HAP-1 (cell line): ENCODE measurements around the gene TEX264.
"Not testable (repeated sequence)": the region's sequence is repeated elsewhere in the genome, so short reads cannot be mapped to it uniquely, and the experiment has no call there.

Experiments used
- DNase-seq, 2 experiments: peaks; one replicate each; pipeline ENCODE4 v3.0.0-alpha.2; 2016 to 2020; ENCODE audit warnings: low spot score in 2 of 2
- H3K27me3 ChIP-seq: fragments of 250-450 bp; sonication (Bioruptor Pico); 2 replicates; pipeline ENCODE4 v1.5.1; 2020; ENCODE audit warnings: low read depth, mild to moderate bottlenecking, moderate library complexity
- H3K36me3 ChIP-seq: fragments of 250-450 bp; sonication (Bioruptor Pico); replicated peaks from 2 replicates; pipeline ENCODE4 v1.5.1; 2020; ENCODE audit warnings: mild to moderate bottlenecking
- H3K4me1 ChIP-seq: fragments of 250-450 bp; sonication (Bioruptor Pico); 2 replicates; pipeline ENCODE4 v1.5.1; 2020; ENCODE audit warnings: mild to moderate bottlenecking
- H3K4me3 ChIP-seq: fragments of 250-450 bp; sonication (Bioruptor Pico); 2 replicates; pipeline ENCODE4 v1.5.1; 2020; ENCODE audit warnings: mild to moderate bottlenecking, moderate library complexity
- H3K9me3 ChIP-seq: fragments of 250-450 bp; sonication (Bioruptor Pico); 2 replicates; pipeline ENCODE4 v1.5.1; 2020; ENCODE audit warnings: mild to moderate bottlenecking, moderate library complexity
- in situ Hi-C: fragments of 300-500 bp; cut with MboI; formaldehyde crosslinking; loops from 3 replicates; pipeline ENCODE4 v1.14.3; 2020; ENCODE audit warnings: low sequenced_read_pairs, inconsistent platforms, mixed read lengths

The TEX264 gene, protein sequence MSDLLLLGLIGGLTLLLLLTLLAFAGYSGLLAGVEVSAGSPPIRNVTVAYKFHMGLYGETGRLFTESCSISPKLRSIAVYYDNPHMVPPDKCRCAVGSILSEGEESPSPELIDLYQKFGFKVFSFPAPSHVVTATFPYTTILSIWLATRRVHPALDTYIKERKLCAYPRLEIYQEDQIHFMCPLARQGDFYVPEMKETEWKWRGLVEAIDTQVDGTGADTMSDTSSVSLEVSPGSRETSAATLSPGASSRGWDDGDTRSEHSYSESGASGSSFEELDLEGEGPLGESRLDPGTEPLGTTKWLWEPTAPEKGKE

DNA sequence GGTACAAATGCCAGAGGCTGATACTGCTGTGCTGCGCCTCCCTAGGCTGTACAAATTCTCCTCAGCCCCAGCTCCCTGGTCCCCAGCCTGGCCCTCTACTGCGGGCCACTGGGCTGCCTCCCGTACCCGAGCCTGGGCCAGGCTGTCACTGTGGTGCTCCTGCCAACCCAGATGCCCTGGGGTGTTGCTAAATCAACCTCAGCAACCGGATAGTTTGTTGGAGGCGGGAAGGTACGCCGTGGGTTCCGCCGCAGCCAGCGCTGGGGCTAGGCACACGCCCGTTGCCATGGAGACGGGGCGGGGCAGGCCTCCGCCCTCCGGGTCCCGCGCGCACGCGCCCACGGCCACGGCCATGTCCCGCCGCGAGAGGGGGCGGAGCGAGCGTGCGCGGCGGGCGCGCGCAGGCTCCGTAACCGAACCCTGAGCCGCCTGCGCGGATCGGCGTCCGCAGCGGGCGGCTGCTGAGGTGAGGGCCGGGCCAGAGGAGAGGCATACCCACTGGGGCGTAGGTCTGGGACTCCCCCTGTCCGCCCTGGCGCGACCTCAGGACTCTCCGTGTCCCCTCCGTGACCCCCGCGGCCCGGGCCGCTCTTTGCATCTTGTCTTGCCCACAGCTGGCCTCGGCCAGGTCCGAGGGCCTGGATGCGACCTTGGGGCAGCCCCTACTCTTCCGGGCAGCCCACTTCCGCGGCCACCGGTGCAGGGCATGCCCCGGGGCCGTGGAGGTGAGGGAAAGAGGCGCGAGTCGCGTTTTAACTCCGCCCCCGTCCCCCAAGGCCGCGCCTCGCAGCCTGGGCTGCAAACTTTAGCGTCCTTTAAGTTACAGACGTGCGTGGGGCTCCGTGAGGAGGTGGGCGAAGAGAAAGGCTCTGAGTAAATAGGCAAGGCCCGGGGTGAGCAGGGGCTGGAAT lies at the start of gene TEX264:
TSS of gene TEX264 (plus strand) at position 430 of the 911 bp plus-strand sequence. CDS start 3,053 bp downstream, outside the sequence.
- H3K27me3 ChIP-seq, result no peaks in the 10 kb centered on the region
- peak; percentile 58 to 89 for DNase-seq
- in situ Hi-C loops, result no loop called here
- H3K36me3 ChIP-seq, result peaks cover 2% of the 10 kb centered on the region; the same call in 1 of the 2 replicates
- peak within 1 kb of the TSS; percentile 84 for H3K4me3 ChIP-seq
- H3K9me3 ChIP-seq, result no peaks in the 10 kb centered on the region
- H3K4me1 ChIP-seq, result peaks cover 14% of the 10 kb centered on the region

GRCh38 chr3:51622413-51622812 lies 48.6 kb upstream of the TEX264 start:
- in situ Hi-C loops, result no loop called here
- no peaks in the 10 kb centered on the region for H3K9me3 ChIP-seq
- no peaks in the 10 kb centered on the region; the same call in 1 of the 2 replicates for H3K36me3 ChIP-seq
- peaks cover 9% of the 10 kb centered on the region for H3K4me1 ChIP-seq
- H3K4me3 ChIP-seq, result no peak overlapping the region
- DNase-seq, result no peak
- H3K27me3 ChIP-seq, result no peaks in the 10 kb centered on the region

DNA sequence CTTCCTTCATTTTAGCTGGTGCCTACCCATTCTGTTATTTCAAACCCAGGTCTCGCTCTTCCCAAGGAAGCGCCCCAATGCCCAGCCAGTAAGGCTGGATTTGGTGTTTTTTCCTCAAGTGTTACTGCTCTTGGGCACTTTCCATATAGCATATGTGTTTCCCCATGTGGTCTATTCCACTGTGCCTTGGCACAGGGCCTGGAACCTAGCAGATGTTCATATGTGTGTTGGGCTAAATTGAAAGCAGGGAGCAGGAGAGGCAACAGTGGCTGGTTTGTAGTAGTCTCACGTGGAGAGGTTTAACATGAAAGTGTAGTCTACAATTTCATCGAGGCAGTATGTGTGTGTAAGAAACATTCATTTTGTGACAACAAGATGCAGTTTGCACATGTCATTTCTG lies 48.2 kb upstream of the TEX264 start:
- H3K27me3 ChIP-seq, result no peaks in the 10 kb centered on the region
- peaks cover 9% of the 10 kb centered on the region for H3K4me1 ChIP-seq
- no peak overlapping the region for H3K4me3 ChIP-seq
- in situ Hi-C loops, result no loop called here
- peaks cover 4% of the 10 kb centered on the region; the same call in 1 of the 2 replicates for H3K36me3 ChIP-seq
- no peak for DNase-seq
- no peaks in the 10 kb centered on the region for H3K9me3 ChIP-seq

- in situ Hi-C loops, result loop anchor here (10.0 kb wide), 1 partner anchor 126 kb away; the partner anchor contains the start of gene DCAF1
- H3K36me3 ChIP-seq, result peaks cover 39% of the 10 kb centered on the region
- no peak overlapping the region for H3K4me3 ChIP-seq
- H3K9me3 ChIP-seq, result no peaks in the 10 kb centered on the region
- H3K4me1 ChIP-seq, result no peaks in the 10 kb centered on the region
- no peaks in the 10 kb centered on the region for H3K27me3 ChIP-seq
- DNase-seq, result no peak
These were observed 40.5 kb upstream of the TEX264 start for GRCh38 chr3:51630513-51630912.

DNA sequence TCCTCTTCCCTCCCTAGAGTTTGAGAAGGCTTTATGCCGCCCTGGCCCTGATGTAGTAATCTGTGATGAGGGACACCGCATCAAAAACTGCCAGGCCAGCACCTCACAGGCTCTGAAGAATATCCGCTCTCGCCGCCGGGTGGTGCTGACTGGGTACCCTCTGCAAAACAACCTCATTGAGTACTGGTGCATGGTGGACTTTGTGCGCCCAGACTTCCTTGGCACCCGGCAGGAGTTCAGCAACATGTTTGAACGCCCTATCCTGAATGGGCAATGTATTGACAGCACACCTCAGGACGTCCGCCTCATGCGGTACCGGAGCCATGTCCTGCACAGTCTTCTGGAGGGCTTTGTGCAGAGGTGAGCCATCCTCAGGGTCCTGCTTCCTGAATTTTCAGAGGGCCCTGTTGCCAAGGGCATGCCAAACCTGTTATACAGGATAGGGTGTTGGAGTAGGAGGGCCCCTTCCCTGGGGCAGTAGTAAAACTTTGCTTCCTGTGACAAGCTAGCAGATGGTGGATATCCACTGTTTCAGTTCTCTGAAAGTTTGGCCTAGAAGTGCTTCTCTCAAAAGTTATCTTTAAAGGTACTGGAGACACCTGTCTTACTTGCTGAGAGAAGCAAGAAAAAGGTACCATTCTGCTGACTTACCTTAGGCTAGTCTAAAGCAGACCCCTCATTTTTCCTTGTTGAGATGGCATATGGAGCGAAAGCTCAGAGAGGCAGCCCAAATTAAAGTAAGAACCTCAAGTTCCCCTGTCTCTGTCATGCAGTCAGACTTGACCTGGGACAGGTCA lies 33.7 kb upstream of the TEX264 start:
- peaks cover 61% of the 10 kb centered on the region for H3K36me3 ChIP-seq
- H3K9me3 ChIP-seq, result no peaks in the 10 kb centered on the region
- no peaks in the 10 kb centered on the region for H3K27me3 ChIP-seq
- no peak overlapping the region for H3K4me3 ChIP-seq
- in situ Hi-C loops, result loop anchor here (10.0 kb wide), 1 partner anchor 133 kb away; the partner anchor contains the start of gene DCAF1
- no peak for DNase-seq
- H3K4me1 ChIP-seq, result no peaks in the 10 kb centered on the region; the same call in 1 of the 2 replicates

DNA sequence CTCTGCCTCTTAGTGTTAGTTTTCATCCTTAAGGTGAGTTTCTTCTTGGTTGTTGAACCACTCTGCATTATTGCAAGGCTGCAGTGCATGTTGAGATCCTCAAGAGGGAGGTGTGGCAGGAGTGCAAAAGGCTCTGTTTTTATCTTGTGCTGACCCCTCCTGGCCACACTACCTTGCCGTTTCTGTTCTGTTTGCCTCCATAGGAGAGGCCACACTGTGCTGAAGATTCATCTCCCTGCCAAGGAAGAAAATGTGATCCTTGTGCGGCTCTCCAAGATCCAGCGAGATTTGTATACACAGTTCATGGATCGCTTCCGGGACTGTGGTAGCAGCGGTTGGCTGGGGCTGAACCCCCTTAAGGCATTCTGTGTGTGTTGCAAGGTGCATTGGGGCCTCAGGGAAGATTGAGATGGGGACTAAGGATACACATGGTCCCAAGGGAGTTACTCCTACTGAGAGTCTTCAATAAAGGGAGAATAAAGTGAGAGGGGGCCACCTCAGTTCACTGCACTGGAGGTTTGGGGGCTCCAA lies 33.0 kb upstream of the TEX264 start:
- Histone ChIP-seq H3K4me3 (no peak overlapping the region), H3K27me3 (no peaks in the 10 kb centered on the region), H3K4me1 (no peaks in the 10 kb centered on the region; the same call in 1 of the 2 replicates), H3K9me3 (no peaks in the 10 kb centered on the region), H3K36me3 (peaks cover 65% of the 10 kb centered on the region)
- in situ Hi-C loops, result loop anchor here (10.0 kb wide), 1 partner anchor 133 kb away; the partner anchor contains the start of gene DCAF1
- DNase-seq, result peak; percentile 61 to 66

DNA sequence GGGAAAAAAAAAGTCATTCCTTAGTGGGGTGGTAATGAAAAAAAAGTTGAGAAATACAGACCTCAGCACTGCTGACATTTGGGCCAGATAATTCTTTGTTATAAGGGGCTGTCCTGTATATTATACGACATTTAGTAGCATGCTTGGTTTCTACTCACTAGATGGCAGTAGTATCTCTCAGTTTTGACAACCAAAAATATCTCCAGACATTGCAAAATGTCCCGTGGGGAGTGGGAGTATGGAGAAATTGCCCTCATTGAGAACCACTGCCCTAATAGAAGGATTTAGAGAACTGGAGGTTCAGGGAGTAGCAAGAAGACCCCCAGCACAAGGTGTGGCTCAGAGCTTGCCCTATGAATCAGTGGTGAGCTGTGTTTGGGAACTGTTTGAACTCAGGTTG lies 28.6 kb upstream of the TEX264 start:
- no peaks in the 10 kb centered on the region for H3K9me3 ChIP-seq
- in situ Hi-C loops, result no loop called here
- H3K4me3 ChIP-seq, result no peak overlapping the region
- no peak for DNase-seq
- H3K4me1 ChIP-seq, result no peaks in the 10 kb centered on the region; the same call in 1 of the 2 replicates
- peaks cover 85% of the 10 kb centered on the region for H3K36me3 ChIP-seq
- no peaks in the 10 kb centered on the region for H3K27me3 ChIP-seq

GRCh38 chr3:51646091-51646490 lies 25.0 kb upstream of the TEX264 start:
- H3K9me3 ChIP-seq, result no peaks in the 10 kb centered on the region
- in situ Hi-C loops, result no loop called here
- H3K4me3 ChIP-seq, result no peak overlapping the region
- no peaks in the 10 kb centered on the region for H3K27me3 ChIP-seq
- H3K4me1 ChIP-seq, result no peaks in the 10 kb centered on the region
- H3K36me3 ChIP-seq, result peaks cover 78% of the 10 kb centered on the region
- no peak for DNase-seq

DNA sequence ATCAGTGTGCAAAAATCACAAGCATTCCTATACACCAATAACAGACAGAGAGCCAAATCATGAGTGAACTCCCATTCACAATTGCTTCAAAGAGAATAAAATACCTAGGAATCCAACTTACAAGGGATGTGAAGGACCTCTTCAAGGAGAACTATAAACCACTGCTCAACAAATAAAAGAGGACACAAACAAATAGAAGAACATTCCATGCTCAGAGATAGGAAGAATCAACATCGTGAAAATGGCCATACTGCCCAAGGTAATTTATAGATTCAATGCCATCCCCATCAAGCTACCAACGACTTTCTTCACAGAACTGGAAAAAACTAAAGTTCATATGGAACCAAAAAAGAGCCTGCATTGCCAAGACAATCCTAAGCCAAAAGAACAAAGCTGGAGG lies 18.9 kb upstream of the TEX264 start:
- H3K9me3 ChIP-seq, DNase-seq, H3K4me1 ChIP-seq, H3K4me3 ChIP-seq, H3K27me3 ChIP-seq, in situ Hi-C loops: not testable (repeated sequence)
- H3K36me3 ChIP-seq, result peaks cover 36% of the 10 kb centered on the region

- DNase-seq, in situ Hi-C loops, H3K4me1 ChIP-seq, H3K4me3 ChIP-seq, H3K27me3 ChIP-seq, H3K9me3 ChIP-seq: not testable (repeated sequence)
- H3K36me3 ChIP-seq, result peaks cover 28% of the 10 kb centered on the region
These were observed 17.6 kb upstream of the TEX264 start for GRCh38 chr3:51653409-51653808.

- in situ Hi-C loops, result no loop called here
- no peak for DNase-seq
These were observed 13.8 kb upstream of the TEX264 start for GRCh38 chr3:51657234-51657633.

GRCh38 chr3:51659942-51660341 lies 11.1 kb upstream of the TEX264 start:
- Histone ChIP-seq H3K36me3 (peaks cover 27% of the 10 kb centered on the region), H3K4me1 (no peaks in the 10 kb centered on the region), H3K4me3 (no peak overlapping the region), H3K27me3 (no peaks in the 10 kb centered on the region), H3K9me3 (no peaks in the 10 kb centered on the region)
- DNase-seq, result no peak
- in situ Hi-C loops, result no loop called here

More at GRCh38 chr3:51657234-51657633, 13.8 kb upstream of the TEX264 start:
- Histone ChIP-seq H3K9me3 (no peaks in the 10 kb centered on the region), H3K27me3 (no peaks in the 10 kb centered on the region), H3K4me1 (no peaks in the 10 kb centered on the region), H3K36me3 (peaks cover 25% of the 10 kb centered on the region), H3K4me3 (no peak overlapping the region)

- Histone ChIP-seq H3K27me3 (no peaks in the 10 kb centered on the region), H3K9me3 (no peaks in the 10 kb centered on the region), H3K4me3 (no peak overlapping the region), H3K4me1 (no peaks in the 10 kb centered on the region), H3K36me3 (peaks cover 19% of the 10 kb centered on the region)
- in situ Hi-C loops, result no loop called here
- no peak for DNase-seq
These were observed 8.6 kb upstream of the TEX264 start for GRCh38 chr3:51662456-51662855.
